Transverse colon (tissue), 4 donors: ENCODE results near the gene TMEM178B. TPM values are rescaled to one million over a fixed set of nuclear protein-coding genes. Genes with fewer than 3 reads are reported as not detected.

ENCODE experiments used
- DNase-seq: peaks from one replicate; pipeline ENCODE4 v3.0.0-alpha.2; 2019
- H3K27ac ChIP-seq, 4 donors: fragments of 200-600 bp; sonication (generic); 2 replicates each; pipeline ENCODE4 v1.5.1; 2016 to 2018; ENCODE audit warnings: inconsistent platforms in 4 of 4
- H3K27me3 ChIP-seq: fragments of 200-600 bp; sonication (generic); 2 replicates; pipeline ENCODE4 v1.5.1; 2017; ENCODE audit warnings: inconsistent platforms
- H3K36me3 ChIP-seq, 4 donors: fragments of 200-600 bp; sonication (generic); 2 replicates each; pipeline ENCODE4 v1.5.1; 2017 to 2019; ENCODE audit warnings: inconsistent platforms in 4 of 4
- H3K4me1 ChIP-seq, 4 donors: fragments of 200-600 bp; sonication (generic); 2 replicates each; pipeline ENCODE4 v1.5.1; 2017 to 2020; ENCODE audit warnings: inconsistent platforms in 4 of 4
- H3K4me3 ChIP-seq, 4 donors: fragments of 200-600 bp; sonication (generic); 1 replicate in 1 of 4; 2 replicates in 3 of 4; pipeline versions ENCODE4 v1.5.1 to v1.6.1; 2017 to 2019; ENCODE audit warnings: inconsistent platforms in 4 of 4
- H3K9me3 ChIP-seq, 2 donors: fragments of 200-600 bp; sonication (generic); 2 replicates each; pipeline ENCODE4 v1.5.1; 2017 to 2019; ENCODE audit warnings: inconsistent platforms in 2 of 2
- CTCF ChIP-seq, 5 experiments: fragments of 200-600 bp in 3 of 5; fragments of 450-650 bp in 2 of 5; sonication (generic) in 3 of 5; IDR thresholded peaks; 1 replicate in 2 of 5; 2 replicates in 3 of 5; pipeline ENCODE4 v1.5.1; 2016 to 2017; ENCODE audit warnings: antibody characterized with exemption in 5 of 5, inconsistent platforms in 3 of 5, mild to moderate bottlenecking in 2 of 5, moderate library complexity in 1 of 5
- EP300 ChIP-seq: sonication (generic); formaldehyde crosslinking; IDR thresholded peaks from one replicate; pipeline ENCODE4 v1.6.1; 2017; ENCODE audit warnings: antibody characterized with exemption, low read depth
- POLR2A ChIP-seq: fragments of 450-650 bp; IDR thresholded peaks from one replicate; pipeline ENCODE4 v1.6.1; 2016; ENCODE audit warnings: antibody characterized with exemption, mild to moderate bottlenecking, moderate library complexity
- POLR2AphosphoS5 ChIP-seq, 3 donors: sonication (generic); formaldehyde crosslinking; IDR thresholded peaks; one replicate each; pipeline ENCODE4 v1.6.1; 2016; ENCODE audit warnings: antibody characterized with exemption in 3 of 3
- WGBS, 2 donors: methylation state at CpG; one replicate each; pipeline ENCODE4 v1.1.5; 2018; ENCODE audit warnings: low coverage in 1 of 2; 5-methylcytosine and 5-hydroxymethylcytosine counted together
- in situ Hi-C, 4 donors: fragments of 200-750 bp; cut with MboI; loops; one replicate each; pipeline versions ENCODE4 v1.15.0 to v1.15.1; 2017; ENCODE audit warnings: low sequenced_read_pairs in 3 of 4, low pct_ligation_motif_present in 1 of 4, low pct_unique_long_range_greater_than_20kb in 1 of 4
- intact Hi-C: fragments of 100-400 bp; cut with DNase I; formaldehyde crosslinking; loops from one replicate; pipeline ENCODE4 v1.15.1; 2023; ENCODE audit warnings: low total_unique reads
- total RNA-seq, 4 donors: library from RNA; depleted of rRNA; stranded (reverse); fragments of >200 nt; gene quantifications; one replicate each; pipeline ENCODE4 v1.1.0, GENCODE V29; 2016

The TMEM178B gene
- total RNA-seq, 4 donors from 2014 or later: 0.32 to 0.82 (median 0.39) TPM

GRCh38 chr7:141290973-141291372, 217.1 kb downstream of the TMEM178B start:
- Histone ChIP-seq H3K27ac (no peak overlapping the region), H3K36me3 (no peaks in the 10 kb centered on the region), H3K4me1 (no peaks in the 10 kb centered on the region), H3K9me3 (no peaks in the 10 kb centered on the region), H3K4me3 (no peak overlapping the region), H3K27me3 (no peaks in the 10 kb centered on the region)
- intact Hi-C loops: no loop called here
- WGBS, 2 donors: 69 to 81% methylated on average over 3 to 7 of the region's 7 CpGs
- no peak for TF ChIP-seq POLR2AphosphoS5 (IDR thresholded peaks at IDR 0.05)
- TF ChIP-seq CTCF (IDR thresholded peaks at IDR 0.05): no peak
- TF ChIP-seq EP300: no peak
- no peak for TF ChIP-seq POLR2A
- in situ Hi-C loops: no loop called here
- no peak for DNase-seq

DNA sequence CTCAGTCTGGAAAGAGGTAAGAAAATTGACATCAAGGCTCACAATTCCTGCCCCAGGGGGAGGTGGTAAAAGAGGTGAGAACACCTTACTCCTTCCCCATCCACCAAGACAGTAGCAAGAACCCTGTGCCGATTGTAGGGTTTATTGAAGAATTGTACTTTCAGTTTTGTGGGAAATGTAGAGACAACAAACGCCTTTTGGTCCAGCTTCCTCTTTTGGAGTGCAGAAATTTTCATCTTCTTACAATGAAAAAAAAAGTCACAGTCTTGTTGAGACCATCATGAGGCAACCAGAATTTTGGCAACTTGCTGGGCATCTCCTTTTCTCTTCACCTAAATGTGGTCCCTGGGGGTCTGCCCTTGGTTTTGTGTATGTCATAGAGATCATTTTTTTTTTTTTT, 217.7 kb downstream of the TMEM178B start:
- TF ChIP-seq POLR2AphosphoS5 (IDR thresholded peaks at IDR 0.05): no peak
- TF ChIP-seq POLR2A: no peak
- no peak for TF ChIP-seq EP300
- no peak for TF ChIP-seq CTCF (IDR thresholded peaks at IDR 0.05)
- WGBS, 2 donors: 44 to 51% methylated on average over 2 of the region's 2 CpGs
- intact Hi-C loops: no loop called here

GRCh38 chr7:141294143-141294829, 220.4 kb downstream of the TMEM178B start:
- H3K36me3 ChIP-seq: no peaks in the 10 kb centered on the region
- H3K4me1 ChIP-seq: no peaks in the 10 kb centered on the region
- no peaks in the 10 kb centered on the region for H3K9me3 ChIP-seq
- WGBS, 2 donors: 63 to 70% methylated on average over 1 to 2 of the region's 2 CpGs
- TF ChIP-seq EP300 (no peak), CTCF (IDR thresholded peaks at IDR 0.05) (no peak), POLR2A (no peak), POLR2AphosphoS5 (IDR thresholded peaks at IDR 0.05) (no peak)
- no peak overlapping the region for H3K27ac ChIP-seq
- intact Hi-C loops (no loop called here), in situ Hi-C loops (no loop called here)
- no peak overlapping the region for H3K4me3 ChIP-seq
- no peak for DNase-seq
- no peaks in the 10 kb centered on the region for H3K27me3 ChIP-seq

More for the DNA sequence above, 217.7 kb downstream of the TMEM178B start:
- Histone ChIP-seq H3K4me1 (no peaks in the 10 kb centered on the region), H3K27ac (no peak overlapping the region), H3K36me3 (no peaks in the 10 kb centered on the region), H3K4me3 (no peak overlapping the region), H3K9me3 (no peaks in the 10 kb centered on the region), H3K27me3 (no peaks in the 10 kb centered on the region)
- DNase-seq: no peak
- in situ Hi-C loops: no loop called here

DNA sequence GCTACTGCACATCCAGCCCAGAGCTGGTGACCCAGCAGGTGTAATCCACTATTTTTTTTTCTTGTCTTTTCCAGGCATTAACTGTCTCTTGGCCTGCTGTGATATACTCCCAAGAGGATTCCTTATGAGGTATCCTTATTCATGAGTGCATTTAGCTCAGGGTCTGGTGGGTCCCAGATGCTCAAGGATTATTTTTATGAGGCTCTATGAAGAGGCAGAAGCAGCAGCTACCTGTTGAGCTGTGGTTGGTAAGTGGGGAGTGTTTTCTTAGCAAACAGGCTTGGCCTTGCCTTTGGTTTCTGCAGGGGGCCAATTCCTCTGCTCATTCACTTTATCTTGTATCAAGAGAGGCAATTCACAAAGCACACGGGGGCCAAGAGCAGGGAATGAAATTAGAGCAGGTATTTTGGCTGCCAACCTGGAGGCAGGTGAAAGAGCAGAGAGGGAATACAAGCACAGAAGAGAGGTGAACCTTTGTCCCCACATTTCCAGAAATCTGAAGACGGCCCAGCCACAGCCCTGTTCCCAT, 221.6 kb downstream of the TMEM178B start:
- DNase-seq: no peak
- no peak for TF ChIP-seq EP300
- TF ChIP-seq POLR2AphosphoS5 (IDR thresholded peaks at IDR 0.05): no peak
- TF ChIP-seq CTCF (IDR thresholded peaks at IDR 0.05): no peak
- TF ChIP-seq POLR2A: no peak
- Histone ChIP-seq H3K36me3 (no peaks in the 10 kb centered on the region), H3K4me1 (no peaks in the 10 kb centered on the region), H3K27me3 (no peaks in the 10 kb centered on the region), H3K9me3 (no peaks in the 10 kb centered on the region), H3K27ac (no peak overlapping the region), H3K4me3 (no peak overlapping the region)
- in situ Hi-C loops (no loop called here), intact Hi-C loops (no loop called here)
- 33% methylated on average over 2 of the region's 2 CpGs; no CpG with 5 or more reads in 1 of the 2 donors for WGBS, 2 donors
